Gastrocnemius medialis (tissue), 4 donors: ENCODE results near the gene LGALS7B.

Experiments used
- POLR2A ChIP-seq, 2 donors: fragments of 450-650 bp; IDR thresholded peaks; one replicate each; pipeline ENCODE4 v1.6.1; 2017; ENCODE audit warnings: antibody characterized with exemption in 2 of 2, mild to moderate bottlenecking in 2 of 2, moderate library complexity in 2 of 2
- TF ChIP-seq, protein P1 (sequence below), 5 experiments: fragments of 450-650 bp in 3 of 5; fragments of 200-600 bp in 2 of 5; sonication (generic) in 2 of 5; IDR thresholded peaks in 4 of 5; conservative IDR thresholded peaks in 1 of 5; 1 replicate in 4 of 5; 2 replicates in 1 of 5; pipeline ENCODE4 v1.5.1; 2016 to 2019; ENCODE audit warnings: antibody characterized with exemption in 5 of 5, mild to moderate bottlenecking in 3 of 5, moderate library complexity in 3 of 5

DNA sequence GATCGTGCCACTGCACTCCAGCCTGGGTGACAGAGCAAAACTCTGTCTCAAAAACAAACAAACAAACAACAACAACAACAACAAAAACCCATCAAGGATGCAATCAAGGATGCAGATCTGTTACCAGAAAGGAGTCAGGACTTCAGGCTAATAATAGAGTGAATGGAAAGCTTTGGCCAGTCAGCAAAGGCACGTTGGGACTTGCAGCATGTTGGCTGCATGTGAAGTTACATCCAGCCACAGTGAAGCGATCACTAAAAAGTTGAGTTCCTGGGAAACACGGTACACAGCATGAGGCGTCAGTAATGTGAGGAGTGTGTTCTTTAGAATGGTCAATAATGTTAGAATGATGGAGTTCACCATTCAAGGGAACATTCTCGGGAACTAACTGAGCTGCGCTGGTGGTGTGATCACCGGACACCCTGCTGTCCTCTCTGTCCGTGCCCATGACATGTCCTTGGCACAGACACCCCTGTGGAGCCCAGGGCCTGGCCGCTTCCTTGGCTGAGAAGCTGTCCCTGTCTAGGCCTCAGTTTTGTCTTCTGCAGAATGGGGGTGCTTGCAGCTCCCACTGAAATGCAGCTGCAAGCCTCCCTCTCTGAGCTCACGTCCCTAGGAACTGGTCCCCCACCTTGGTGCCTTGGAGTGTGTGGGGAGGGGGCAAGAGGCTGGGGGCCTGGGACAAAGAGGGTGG, 2.3 kb upstream of the LGALS7B start:
- no peak for TF ChIP-seq POLR2A (IDR thresholded peaks at IDR 0.05)
- TF ChIP-seq, protein P1, sequence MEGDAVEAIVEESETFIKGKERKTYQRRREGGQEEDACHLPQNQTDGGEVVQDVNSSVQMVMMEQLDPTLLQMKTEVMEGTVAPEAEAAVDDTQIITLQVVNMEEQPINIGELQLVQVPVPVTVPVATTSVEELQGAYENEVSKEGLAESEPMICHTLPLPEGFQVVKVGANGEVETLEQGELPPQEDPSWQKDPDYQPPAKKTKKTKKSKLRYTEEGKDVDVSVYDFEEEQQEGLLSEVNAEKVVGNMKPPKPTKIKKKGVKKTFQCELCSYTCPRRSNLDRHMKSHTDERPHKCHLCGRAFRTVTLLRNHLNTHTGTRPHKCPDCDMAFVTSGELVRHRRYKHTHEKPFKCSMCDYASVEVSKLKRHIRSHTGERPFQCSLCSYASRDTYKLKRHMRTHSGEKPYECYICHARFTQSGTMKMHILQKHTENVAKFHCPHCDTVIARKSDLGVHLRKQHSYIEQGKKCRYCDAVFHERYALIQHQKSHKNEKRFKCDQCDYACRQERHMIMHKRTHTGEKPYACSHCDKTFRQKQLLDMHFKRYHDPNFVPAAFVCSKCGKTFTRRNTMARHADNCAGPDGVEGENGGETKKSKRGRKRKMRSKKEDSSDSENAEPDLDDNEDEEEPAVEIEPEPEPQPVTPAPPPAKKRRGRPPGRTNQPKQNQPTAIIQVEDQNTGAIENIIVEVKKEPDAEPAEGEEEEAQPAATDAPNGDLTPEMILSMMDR (IDR thresholded peaks at IDR 0.05 in 4 of 5, conservative IDR thresholded peaks at IDR 0.05 in 1 of 5): no peak
